Thyroid gland (tissue), 4 donors: ENCODE data around the gene GNMT.

Source experiments
- CTCF ChIP-seq, 6 experiments: fragments of 200-600 bp in 3 of 6; fragments of 450-650 bp in 3 of 6; sonication (generic) in 3 of 6; IDR thresholded peaks; one replicate each; pipeline ENCODE4 v1.5.1; 2016 to 2019; ENCODE audit warnings: antibody characterized with exemption in 6 of 6, mild to moderate bottlenecking in 2 of 6, inconsistent platforms in 1 of 6, moderate library complexity in 1 of 6
- POLR2A ChIP-seq, 2 donors: fragments of 450-650 bp; IDR thresholded peaks; one replicate each; pipeline ENCODE4 v1.6.1; 2017; ENCODE audit warnings: antibody characterized with exemption in 2 of 2, mild to moderate bottlenecking in 2 of 2, moderate library complexity in 1 of 2

- TF ChIP-seq CTCF (IDR thresholded peaks at IDR 0.05) (no peak), POLR2A (IDR thresholded peaks at IDR 0.05) (no peak)
These were observed 51.8 kb downstream of the GNMT start for GRCh38 chr6:43012364-43012763.
